AG04449 (cell line): ENCODE measurements around the gene INHBE.
"Not testable (repeated sequence)": the region's sequence is repeated elsewhere in the genome, so short reads cannot be mapped to it uniquely, and the experiment has no call there.

ENCODE experiments used
- CTCF ChIA-PET: fragments of 350-600 bp; formaldehyde crosslinking; extraction: SDS; loops from one replicate; lab custom pipeline; 2021; ENCODE audit warnings: antibody characterized with exemption; lab: Yijun Ruan, JAX
- POLR2A ChIA-PET: fragments of 400-600, 350-600 bp; formaldehyde crosslinking; extraction: SDS; loops from one replicate; lab custom pipeline; 2020; ENCODE audit warnings: antibody characterized with exemption, inconsistent platforms; lab: Yijun Ruan, JAX
- DNase-seq: peaks from one replicate; pipeline ENCODE4 v3.0.0-alpha.2; 2010; ENCODE audit warnings: low read depth, low spot score
- H3K4me3 ChIP-seq: 2 replicates; pipeline ENCODE4 v1.5.1; 2011; ENCODE audit warnings: low read depth, mild to moderate bottlenecking, control low read depth, low read length
- TF ChIP-seq, protein P1 (sequence below): IDR thresholded peaks from one replicate; pipeline ENCODE4 v1.5.1; 2011; ENCODE audit warnings: mild to moderate bottlenecking, moderate library complexity, low read length, control low read depth, inconsistent platforms; ENCODE audit not compliant: insufficient read depth; ENCODE audit errors: missing control alignments

Gene INHBE

DNA sequence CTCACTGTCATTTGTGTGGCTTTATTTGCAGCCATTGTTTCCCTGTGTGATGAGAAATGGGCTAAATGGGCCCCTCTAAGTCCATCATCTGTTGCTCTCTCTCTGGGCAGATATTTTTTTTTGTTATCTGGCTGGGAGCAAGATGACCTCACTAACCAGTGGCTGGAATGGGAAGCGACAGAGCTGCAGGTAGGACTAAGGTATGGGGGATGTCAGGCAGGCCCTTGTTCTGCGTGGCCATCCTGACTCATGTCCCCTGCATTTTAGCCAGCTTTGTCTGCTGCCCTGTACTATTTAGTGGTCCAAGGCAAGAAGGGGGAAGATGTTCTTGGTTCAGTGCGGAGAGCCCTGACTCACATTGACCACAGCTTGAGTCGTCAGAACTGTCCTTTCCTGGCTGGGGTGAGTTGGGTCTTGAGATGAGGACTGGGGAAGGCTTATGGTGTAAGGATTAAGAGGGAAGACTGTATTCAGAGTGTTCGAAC is 34.1 kb downstream of the INHBE start:
- TF ChIP-seq, protein P1, sequence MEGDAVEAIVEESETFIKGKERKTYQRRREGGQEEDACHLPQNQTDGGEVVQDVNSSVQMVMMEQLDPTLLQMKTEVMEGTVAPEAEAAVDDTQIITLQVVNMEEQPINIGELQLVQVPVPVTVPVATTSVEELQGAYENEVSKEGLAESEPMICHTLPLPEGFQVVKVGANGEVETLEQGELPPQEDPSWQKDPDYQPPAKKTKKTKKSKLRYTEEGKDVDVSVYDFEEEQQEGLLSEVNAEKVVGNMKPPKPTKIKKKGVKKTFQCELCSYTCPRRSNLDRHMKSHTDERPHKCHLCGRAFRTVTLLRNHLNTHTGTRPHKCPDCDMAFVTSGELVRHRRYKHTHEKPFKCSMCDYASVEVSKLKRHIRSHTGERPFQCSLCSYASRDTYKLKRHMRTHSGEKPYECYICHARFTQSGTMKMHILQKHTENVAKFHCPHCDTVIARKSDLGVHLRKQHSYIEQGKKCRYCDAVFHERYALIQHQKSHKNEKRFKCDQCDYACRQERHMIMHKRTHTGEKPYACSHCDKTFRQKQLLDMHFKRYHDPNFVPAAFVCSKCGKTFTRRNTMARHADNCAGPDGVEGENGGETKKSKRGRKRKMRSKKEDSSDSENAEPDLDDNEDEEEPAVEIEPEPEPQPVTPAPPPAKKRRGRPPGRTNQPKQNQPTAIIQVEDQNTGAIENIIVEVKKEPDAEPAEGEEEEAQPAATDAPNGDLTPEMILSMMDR: no peak
- ChIA-PET CTCF (interaction anchor here (3.4 kb wide), 1 partner anchor 31 kb away, joined by 18 read pairs; no protein-coding TSS in a partner anchor), POLR2A (no interaction called here)
- H3K4me3 ChIP-seq: peak overlapping the region; percentile 99
- DNase-seq: no peak

DNA sequence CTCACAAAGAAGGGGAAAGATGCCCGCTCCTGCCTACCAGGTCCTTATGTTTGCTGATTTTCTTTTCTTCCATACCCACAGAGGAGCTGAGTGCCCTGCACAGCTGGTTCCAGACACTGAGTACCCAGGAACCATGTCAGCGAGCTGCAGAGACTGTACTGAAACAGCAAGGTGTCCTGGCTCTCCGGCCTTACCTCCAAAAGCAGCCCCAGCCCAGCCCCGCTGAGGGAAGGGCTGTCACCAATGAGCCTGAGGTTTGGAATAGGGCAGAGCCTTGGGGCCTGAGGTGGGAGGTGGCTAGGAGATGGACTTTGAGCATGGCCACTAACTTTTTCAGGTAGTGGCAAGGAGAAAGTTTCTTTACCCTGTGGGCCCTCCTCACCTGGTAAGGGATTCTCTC is 35.0 kb downstream of the INHBE start:
- TF ChIP-seq, protein P1: no peak
- POLR2A ChIA-PET: no interaction called here
- CTCF ChIA-PET: interaction anchor here (1.6 to 3.4 kb wide), 2 partner anchors 14 to 32 kb away, joined by 4 to 18 read pairs; no protein-coding TSS in a partner anchor
- no peak for DNase-seq
- no peak overlapping the region for H3K4me3 ChIP-seq

DNA sequence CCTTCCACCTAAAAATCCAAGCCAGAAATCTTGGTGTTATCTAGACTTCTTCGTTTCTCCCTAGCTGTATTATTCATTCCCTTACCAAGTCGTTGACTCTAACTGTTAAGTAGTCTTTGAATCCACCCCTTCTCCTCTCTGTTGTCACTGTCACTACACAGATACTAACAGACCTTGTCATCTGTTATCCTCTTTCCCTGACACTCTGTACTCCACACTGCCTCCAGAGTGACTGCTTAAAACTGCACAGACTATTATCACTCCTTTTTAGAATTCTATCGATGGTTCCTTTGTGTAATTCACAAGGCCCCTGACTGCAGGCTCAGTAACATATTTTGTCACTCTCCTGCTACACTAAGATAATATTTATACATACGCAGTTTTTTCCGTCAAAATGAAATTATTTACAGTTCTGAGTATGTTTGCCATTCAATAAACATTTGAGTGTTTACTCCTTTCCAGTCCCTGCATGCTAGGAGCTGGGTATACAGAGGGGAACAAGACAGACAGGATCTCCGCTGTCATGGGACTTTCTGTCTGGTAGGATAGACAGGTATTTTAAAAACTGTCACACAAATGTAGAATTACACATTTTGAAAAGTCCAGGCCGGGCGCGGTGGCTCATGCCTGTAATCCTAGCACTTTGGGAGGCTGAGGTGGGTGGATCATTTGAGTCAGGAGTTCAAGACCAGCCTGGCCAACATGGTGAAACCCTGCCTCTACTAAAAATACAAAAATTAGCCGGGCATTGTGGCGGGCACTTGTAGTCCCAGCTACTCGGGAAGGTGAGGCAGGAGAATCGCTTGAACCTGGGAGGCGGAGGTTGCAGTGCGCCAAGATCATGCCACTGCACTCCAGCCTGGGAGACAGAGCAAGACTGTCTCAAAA is 36.5 kb downstream of the INHBE start:
- TF ChIP-seq, protein P1: no peak
- ChIA-PET POLR2A (no interaction called here), CTCF (interaction anchor here (1.0 to 3.4 kb wide), 3 partner anchors 14 to 33 kb away, joined by 3 to 18 read pairs (median 3); no protein-coding TSS in a partner anchor)
- H3K4me3 ChIP-seq: no peak overlapping the region
- DNase-seq: no peak

DNA sequence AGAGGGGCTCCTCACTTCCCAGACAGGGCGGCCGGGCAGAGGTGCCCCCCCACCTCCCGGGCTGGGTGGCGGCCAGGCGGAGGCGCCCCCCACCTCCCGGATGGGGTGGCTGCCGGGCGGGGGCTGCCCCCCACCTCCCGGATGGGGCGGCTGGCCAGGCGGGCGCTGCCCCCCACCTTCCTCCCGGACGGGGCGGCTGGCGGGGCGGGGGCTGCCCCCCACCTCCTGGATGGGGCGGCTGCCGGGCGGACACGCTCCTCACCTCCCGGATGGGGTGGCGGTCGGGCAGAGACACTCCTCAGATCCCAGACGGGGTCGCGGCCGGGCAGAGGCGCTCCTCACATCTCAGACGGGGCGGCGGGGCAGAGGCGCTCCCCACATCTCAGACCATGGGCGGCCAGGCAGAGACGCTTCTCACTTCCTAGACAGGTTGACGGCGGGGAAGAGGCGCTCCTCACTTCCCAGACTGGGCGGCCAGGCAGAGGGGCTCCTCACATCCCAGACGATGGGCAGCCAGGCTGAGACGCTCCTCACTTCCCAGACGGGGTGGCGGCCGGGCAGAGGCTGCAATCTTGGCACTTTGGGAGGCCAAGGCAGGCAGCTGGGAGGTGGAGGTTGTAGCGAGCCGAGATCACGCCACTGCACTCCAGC is 40.1 kb downstream of the INHBE start:
- CTCF ChIA-PET, POLR2A ChIA-PET: not testable (repeated sequence)

DNA sequence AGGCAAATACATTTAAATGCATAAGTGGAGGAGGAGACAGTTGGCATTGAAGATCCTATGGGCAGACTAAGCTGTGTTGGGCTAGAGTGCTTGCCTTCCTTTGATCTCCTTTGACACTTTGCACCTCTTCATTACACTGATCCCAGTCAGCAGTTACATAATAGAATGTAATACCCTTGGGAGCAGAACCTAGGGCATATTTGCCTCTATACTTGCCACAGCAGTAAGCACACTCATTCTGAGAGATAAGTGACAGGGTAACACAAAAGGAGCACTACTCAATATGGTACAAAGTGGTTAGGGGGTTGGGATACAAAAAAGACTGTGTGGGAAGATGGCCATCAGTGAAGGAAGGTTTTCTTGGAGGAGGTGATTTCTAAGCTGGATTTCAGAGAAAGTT is 41.7 kb downstream of the INHBE start:
- ChIA-PET POLR2A (no interaction called here), CTCF (interaction anchor here (1.2 to 1.3 kb wide), 2 partner anchors 19 to 21 kb away, joined by 3 read pairs; no protein-coding TSS in a partner anchor)
- no peak for DNase-seq
- TF ChIP-seq, protein P1: no peak
- H3K4me3 ChIP-seq: no peak overlapping the region

More for the DNA sequence above, 40.1 kb downstream of the INHBE start:
- DNase-seq, H3K4me3 ChIP-seq: not testable (repeated sequence)

DNA sequence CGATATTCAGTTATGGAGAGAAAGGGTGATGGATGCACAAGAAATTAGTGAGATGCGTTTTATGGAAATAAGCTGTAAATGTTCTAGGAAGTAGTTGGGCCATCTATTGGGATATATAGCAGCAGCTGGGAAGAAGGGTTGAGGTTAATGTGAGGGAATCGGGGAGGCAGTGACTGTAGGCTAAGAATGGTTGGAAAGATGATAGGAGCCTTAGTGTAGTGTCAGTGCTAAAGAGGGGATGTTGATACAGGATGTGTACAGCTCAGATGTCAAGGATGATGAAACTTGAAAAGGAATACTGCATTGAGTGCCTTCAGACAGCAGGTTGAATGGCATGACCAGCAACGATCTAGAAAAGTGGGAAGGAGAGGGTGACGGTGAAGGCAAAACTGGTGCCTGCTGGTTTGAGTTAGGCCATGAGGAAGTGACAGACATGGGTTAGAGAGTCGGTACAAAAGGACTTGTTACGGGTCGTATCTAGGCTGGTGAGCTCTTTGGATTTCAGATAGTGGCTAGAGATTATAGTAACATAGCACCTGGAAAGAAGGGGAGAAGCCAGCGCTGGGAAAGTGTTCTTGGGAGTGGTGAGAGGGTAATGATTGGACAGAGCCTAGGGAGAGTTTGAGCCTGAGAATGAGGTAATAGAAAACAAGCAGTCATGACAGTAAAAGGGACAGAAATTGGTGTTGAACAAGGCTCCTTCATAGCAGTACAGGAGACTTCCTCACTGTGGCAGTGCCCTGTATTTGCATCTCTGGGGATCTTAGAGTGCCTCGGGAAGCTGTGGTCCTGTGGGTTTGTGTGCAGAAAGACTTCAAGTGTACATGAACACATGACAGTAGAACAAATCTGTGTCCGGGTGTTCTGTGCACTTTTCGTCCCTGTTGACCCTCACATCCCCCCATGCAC is 42.4 kb downstream of the INHBE start:
- H3K4me3 ChIP-seq: no peak overlapping the region
- TF ChIP-seq, protein P1: no peak
- CTCF ChIA-PET: interaction anchor here (1.2 to 1.3 kb wide), 2 partner anchors 19 to 21 kb away, joined by 3 read pairs; no protein-coding TSS in a partner anchor
- DNase-seq: no peak
- POLR2A ChIA-PET: no interaction called here
